Measurements from ENCODE around the gene AEN. TPM values are rescaled to one million over a fixed set of nuclear protein-coding genes. Genes with fewer than 3 reads are reported as not detected.

Gene AEN
- total RNA-seq, 1 donor from 2014 or later = 33.0 TPM

- Mint-ChIP-seq H3K4me3 (no peak overlapping the region), H3K9me3 (peaks cover 7% of the 10 kb centered on the region), H3K36me3 (no peaks in the 10 kb centered on the region), H3K4me1 (peaks cover 8% of the 10 kb centered on the region), H3K27ac (no peak overlapping the region), H3K27me3 (ENCODE audit: low read depth) (peaks cover 40% of the 10 kb centered on the region)
- DNase-seq (ENCODE audit: low spot score in 2 of 2, unreplicated experiment in 2 of 2) = peak in 1 of 2 experiments; percentile 28
- TF ChIP-seq, protein P1, sequence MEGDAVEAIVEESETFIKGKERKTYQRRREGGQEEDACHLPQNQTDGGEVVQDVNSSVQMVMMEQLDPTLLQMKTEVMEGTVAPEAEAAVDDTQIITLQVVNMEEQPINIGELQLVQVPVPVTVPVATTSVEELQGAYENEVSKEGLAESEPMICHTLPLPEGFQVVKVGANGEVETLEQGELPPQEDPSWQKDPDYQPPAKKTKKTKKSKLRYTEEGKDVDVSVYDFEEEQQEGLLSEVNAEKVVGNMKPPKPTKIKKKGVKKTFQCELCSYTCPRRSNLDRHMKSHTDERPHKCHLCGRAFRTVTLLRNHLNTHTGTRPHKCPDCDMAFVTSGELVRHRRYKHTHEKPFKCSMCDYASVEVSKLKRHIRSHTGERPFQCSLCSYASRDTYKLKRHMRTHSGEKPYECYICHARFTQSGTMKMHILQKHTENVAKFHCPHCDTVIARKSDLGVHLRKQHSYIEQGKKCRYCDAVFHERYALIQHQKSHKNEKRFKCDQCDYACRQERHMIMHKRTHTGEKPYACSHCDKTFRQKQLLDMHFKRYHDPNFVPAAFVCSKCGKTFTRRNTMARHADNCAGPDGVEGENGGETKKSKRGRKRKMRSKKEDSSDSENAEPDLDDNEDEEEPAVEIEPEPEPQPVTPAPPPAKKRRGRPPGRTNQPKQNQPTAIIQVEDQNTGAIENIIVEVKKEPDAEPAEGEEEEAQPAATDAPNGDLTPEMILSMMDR (IDR thresholded peaks at IDR 0.05; ENCODE audit: unreplicated experiment) = no peak
Observed at GRCh38 chr15:88658070-88658965, 37.2 kb downstream of the AEN start.

DNA sequence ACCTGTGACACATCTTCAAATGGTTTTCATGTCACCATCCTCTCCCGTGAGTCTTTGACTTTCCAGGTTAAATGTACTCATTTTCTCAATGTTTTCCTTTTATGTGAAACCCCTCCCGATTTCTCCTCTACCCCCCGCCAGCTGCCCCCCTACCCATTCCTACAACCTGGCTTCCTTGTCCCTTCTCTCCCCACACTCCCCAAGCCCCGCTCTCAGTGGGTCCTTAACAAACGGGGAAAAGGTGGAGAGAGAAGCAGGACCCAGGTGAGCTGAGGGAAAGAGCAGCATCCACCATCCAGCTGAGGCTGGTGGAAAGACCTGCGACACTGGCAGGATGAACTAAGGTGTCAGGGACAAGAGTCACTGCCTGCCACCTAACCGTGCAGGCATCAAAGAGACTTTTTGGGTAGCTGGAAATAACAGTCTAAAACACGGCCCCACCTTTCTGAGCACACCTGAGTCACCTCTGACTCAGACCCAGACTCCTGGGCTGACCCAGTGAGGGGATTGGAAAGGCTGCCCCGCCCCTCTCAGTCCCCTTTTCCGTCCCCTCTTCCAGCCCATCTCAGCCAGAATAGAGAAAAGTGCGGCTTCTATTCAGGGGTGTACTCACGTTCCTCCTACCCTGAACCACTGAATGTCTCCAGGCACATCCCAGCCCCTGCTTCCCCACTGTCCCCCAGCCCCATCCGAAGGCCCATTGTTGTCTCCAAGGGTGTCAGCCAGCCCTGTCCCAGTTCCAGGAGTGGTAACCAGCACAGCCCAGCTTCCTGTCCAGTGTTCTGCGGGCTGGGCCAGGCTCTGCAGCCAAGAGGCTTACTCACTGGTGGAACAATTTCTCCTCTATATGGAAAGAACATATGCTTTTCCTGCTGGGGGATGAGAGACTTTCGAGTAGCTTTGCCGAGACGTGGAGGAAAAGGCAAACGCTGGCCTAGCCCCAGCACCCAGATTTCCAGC is 38.1 kb downstream of the AEN start:
- H3K27ac Mint-ChIP-seq = no peak overlapping the region
- peaks cover 40% of the 10 kb centered on the region for H3K27me3 Mint-ChIP-seq (ENCODE audit: low read depth)
- peaks cover 8% of the 10 kb centered on the region for H3K4me1 Mint-ChIP-seq
- H3K36me3 Mint-ChIP-seq = no peaks in the 10 kb centered on the region
- DNase-seq (ENCODE audit: low spot score in 2 of 2, unreplicated experiment in 2 of 2) = peak in 1 of 2 experiments; percentile 31
- H3K4me3 Mint-ChIP-seq = no peak overlapping the region
- H3K9me3 Mint-ChIP-seq = peaks cover 7% of the 10 kb centered on the region
- TF ChIP-seq, protein P1 (IDR thresholded peaks at IDR 0.05; ENCODE audit: unreplicated experiment) = no peak

DNA sequence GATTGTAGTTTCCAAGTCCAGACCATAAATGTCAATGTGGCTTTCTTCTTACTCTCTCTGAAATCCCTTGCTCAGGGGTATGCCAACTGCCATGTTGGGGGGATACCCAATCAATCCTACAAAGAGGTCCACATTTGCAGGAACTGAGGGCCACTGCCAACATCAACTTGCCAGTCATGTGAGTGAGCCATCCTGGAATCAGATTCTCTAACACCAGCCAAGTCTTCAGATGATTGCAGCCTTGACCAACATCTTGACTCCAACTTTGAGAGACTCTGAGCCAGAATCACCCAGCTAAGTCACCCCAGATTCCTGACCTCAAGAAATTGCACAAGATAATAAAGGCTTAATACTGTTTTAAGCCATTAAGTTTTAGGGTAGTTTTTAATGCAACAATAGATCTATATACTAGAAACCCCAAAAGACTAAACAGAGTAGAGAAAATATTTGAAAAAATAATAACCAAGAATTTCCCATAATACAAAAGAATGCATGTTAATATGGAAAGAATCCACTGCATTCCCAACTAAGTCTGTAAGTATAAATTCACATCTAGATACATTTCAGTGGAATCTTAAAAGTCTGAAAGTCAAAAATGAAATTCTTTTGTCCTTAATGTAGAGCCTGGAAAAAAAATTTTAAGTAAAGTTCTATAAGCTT is 40.0 kb downstream of the AEN start:
- Mint-ChIP-seq H3K4me1 (peaks cover 8% of the 10 kb centered on the region), H3K36me3 (no peaks in the 10 kb centered on the region), H3K9me3 (peaks cover 15% of the 10 kb centered on the region), H3K4me3 (no peak overlapping the region), H3K27ac (peak overlapping the region; percentile 63), H3K27me3 (ENCODE audit: low read depth) (peaks cover 40% of the 10 kb centered on the region)
- TF ChIP-seq, protein P1 (IDR thresholded peaks at IDR 0.05; ENCODE audit: unreplicated experiment) = no peak
- peak in 1 of 2 experiments; percentile 10 for DNase-seq (ENCODE audit: low spot score in 2 of 2, unreplicated experiment in 2 of 2)

DNA sequence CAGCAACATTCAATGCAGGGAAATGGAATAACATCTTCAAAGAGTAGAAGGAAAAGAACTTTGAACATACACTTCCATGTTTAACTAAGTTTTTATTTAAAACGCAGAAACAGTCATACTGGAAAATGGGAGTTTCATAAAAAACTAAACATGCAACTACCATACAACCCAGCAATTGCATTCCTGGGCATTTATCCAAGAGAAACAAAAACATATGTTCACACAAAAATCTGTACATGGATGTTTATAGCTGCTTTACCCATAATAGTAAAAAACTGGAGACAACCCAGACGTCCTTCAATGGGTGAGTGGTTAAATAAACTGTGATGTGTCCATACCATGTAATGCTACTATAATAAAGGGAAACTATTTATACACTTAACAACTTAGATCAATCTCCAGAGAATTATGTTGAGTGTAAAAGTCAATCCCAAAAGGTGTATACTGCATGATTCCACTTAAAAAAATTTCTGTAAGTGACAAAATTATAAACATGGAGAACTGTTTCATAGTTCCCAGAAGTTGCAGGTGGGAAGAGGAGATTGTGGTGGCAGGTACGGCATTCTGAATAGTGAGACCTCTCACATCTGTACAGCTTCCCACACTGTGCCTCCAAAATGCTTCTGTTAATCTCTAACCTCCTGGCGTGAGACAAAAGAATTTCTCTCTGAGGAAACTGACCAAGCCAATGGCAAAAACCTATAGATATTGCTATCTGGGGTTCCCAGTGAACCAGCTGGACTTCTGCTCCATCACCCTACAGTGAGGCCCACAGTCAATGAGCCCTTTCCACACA is 40.8 kb downstream of the AEN start:
- Mint-ChIP-seq H3K27ac (peak overlapping the region; percentile 63), H3K9me3 (peaks cover 15% of the 10 kb centered on the region), H3K36me3 (no peaks in the 10 kb centered on the region), H3K27me3 (ENCODE audit: low read depth) (peaks cover 40% of the 10 kb centered on the region), H3K4me1 (peaks cover 8% of the 10 kb centered on the region), H3K4me3 (no peak overlapping the region)
- DNase-seq (ENCODE audit: low spot score in 2 of 2, unreplicated experiment in 2 of 2) = peak in 1 of 2 experiments; percentile 11
- TF ChIP-seq, protein P1 (IDR thresholded peaks at IDR 0.05; ENCODE audit: unreplicated experiment) = no peak

Measured in mesothelial cell of epicardium (in vitro differentiated cells).